Right lobe of liver (tissue), 4 donors: Measurements from ENCODE around the gene IFIH1.

ENCODE experiments used
- POLR2A ChIP-seq: fragments of 450-650 bp; IDR thresholded peaks from one replicate; pipeline ENCODE4 v1.6.1; 2017; ENCODE audit warnings: antibody characterized with exemption, mild to moderate bottlenecking
- TF ChIP-seq, protein P1 (sequence below), 4 donors: fragments of 200-600 bp in 3 of 4; fragments of 450-650 bp in 1 of 4; IDR thresholded peaks; one replicate each; pipeline versions ENCODE4 v1.5.1 to v1.8.0; 2016 to 2022; ENCODE audit warnings: antibody characterized with exemption in 4 of 4, mild to moderate bottlenecking in 2 of 4
- donor health status: DM: no; HTN: no; CAD: no.
- donor health status: DM: no; HTN: no; CAD: no.
- donor health status: DM: no; HTN: yes; CAD: no.

DNA sequence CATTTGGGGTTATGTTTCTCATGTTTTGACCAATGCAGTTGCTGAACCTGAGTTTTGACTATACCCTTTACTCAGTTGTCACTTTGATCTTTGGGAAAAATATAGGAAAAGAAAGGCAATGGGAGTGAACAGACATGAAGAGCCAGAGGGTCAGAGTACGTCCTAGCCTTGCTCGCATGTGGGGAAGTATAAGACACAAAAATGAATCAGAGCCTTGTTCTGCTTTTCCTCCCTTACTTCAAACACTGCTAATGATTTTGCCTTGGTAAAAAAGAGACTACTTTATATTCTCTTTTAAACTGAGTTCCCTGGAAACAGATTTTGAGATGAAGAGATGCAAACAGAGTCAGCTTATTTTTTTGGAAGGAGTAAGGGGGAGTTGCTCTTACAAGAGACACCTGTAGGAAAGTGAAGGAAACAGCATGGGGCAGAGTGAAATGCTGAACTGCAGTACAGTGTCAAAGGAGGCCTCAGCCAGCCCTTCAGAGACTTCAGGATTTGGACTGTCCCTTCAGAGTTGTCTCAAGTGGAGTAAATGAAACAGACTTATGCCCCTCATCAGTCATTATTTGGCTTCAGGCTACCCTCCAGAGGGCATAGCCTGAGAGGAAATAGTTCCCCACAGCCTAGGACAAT lies 64.1 kb downstream of the IFIH1 start:
- TF ChIP-seq, protein P1, sequence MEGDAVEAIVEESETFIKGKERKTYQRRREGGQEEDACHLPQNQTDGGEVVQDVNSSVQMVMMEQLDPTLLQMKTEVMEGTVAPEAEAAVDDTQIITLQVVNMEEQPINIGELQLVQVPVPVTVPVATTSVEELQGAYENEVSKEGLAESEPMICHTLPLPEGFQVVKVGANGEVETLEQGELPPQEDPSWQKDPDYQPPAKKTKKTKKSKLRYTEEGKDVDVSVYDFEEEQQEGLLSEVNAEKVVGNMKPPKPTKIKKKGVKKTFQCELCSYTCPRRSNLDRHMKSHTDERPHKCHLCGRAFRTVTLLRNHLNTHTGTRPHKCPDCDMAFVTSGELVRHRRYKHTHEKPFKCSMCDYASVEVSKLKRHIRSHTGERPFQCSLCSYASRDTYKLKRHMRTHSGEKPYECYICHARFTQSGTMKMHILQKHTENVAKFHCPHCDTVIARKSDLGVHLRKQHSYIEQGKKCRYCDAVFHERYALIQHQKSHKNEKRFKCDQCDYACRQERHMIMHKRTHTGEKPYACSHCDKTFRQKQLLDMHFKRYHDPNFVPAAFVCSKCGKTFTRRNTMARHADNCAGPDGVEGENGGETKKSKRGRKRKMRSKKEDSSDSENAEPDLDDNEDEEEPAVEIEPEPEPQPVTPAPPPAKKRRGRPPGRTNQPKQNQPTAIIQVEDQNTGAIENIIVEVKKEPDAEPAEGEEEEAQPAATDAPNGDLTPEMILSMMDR (IDR thresholded peaks at IDR 0.05) = no peak
- no peak for TF ChIP-seq POLR2A
